Adrenal gland (tissue), 12 donors: Measurements from ENCODE around the gene IL1A. TPM values are rescaled to one million over a fixed set of nuclear protein-coding genes. Genes with fewer than 3 reads are reported as not detected.

Experiments used
- DNase-seq, 7 donors: peaks; one replicate each; pipeline ENCODE4 v3.0.0-alpha.2; 2019 to 2020
- H3K27ac ChIP-seq, 5 donors: fragments of 200-600 bp; sonication (generic) in 4 of 5; 1 replicate in 3 of 5; 2 replicates in 2 of 5; pipeline versions ENCODE4 v1.5.1 to v1.8.0; 2016 to 2020; ENCODE audit warnings: mild to moderate bottlenecking in 1 of 5
- H3K27me3 ChIP-seq: fragments of 200-600 bp; 2 replicates; pipeline ENCODE4 v1.8.0; 2021
- H3K36me3 ChIP-seq, 2 donors: fragments of 200-600 bp; replicated peaks in 1 of 2; 1 replicate in 1 of 2; 2 replicates in 1 of 2; pipeline versions ENCODE4 v1.5.1 to v1.8.0; 2018 to 2022
- H3K4me1 ChIP-seq, 2 donors: fragments of 200-600 bp; replicated peaks in 1 of 2; 1 replicate in 1 of 2; 2 replicates in 1 of 2; pipeline versions ENCODE4 v1.5.1 to v1.8.0; 2018 to 2021
- H3K4me3 ChIP-seq, 4 donors: fragments of 200-600 bp; sonication (generic) in 3 of 4; one replicate each; pipeline ENCODE4 v1.5.1; 2016 to 2018
- H3K9me3 ChIP-seq, 3 donors: fragments of 200-600 bp; sonication (generic) in 1 of 3; replicated peaks in 1 of 3; 1 replicate in 2 of 3; 2 replicates in 1 of 3; pipeline versions ENCODE4 v1.5.1 to v1.8.0; 2016 to 2021
- CTCF ChIP-seq, 6 experiments: fragments of 450-650 bp in 4 of 6; fragments of 200-600 bp in 2 of 6; sonication (generic) in 1 of 6; IDR thresholded peaks; 1 replicate in 5 of 6; 2 replicates in 1 of 6; pipeline versions ENCODE4 v1.5.1 to v1.8.0; 2016 to 2021; ENCODE audit warnings: antibody characterized with exemption in 6 of 6, mild to moderate bottlenecking in 2 of 6, moderate library complexity in 1 of 6
- POLR2A ChIP-seq, 2 donors: fragments of 450-650 bp; IDR thresholded peaks; one replicate each; pipeline ENCODE4 v1.6.1; 2017; ENCODE audit warnings: antibody characterized with exemption in 2 of 2, mild to moderate bottlenecking in 2 of 2, moderate library complexity in 1 of 2
- WGBS, 4 donors: extraction: QIAGEN DNeasy Blood & Tissue Kit in 2 of 4; methylation state at CpG; one replicate each; pipeline versions ENCODE4 v1.1.5 to v1.1.7; 2013 to 2017; 5-methylcytosine and 5-hydroxymethylcytosine counted together
- intact Hi-C, 2 donors: fragments of 100-400 bp; cut with DNase I; formaldehyde crosslinking; loops; one replicate each; pipeline versions ENCODE4 v1.14.1 to v1.15.0; 2022 to 2023
- polyA plus RNA-seq, 3 donors: library from polyadenylated mRNA; stranded (reverse); fragments of 200-250 nt in 2 of 3; fragments of 350-450 nt in 1 of 3; fragmentation: Illumina TruSeq in 1 of 3; extraction: RNeasy Lipid Tissue Mini Kit (QIAGEN cat#74804) in 1 of 3; gene quantifications; one replicate each; pipeline ENCODE4 v1.2.3, GENCODE V29; 2013 to 2014
- total RNA-seq, 9 donors: library from RNA; depleted of rRNA in 4 of 9; stranded (reverse); fragments of >200 nt in 4 of 9; fragments of 120-200 nt in 1 of 9; fragmentation: NEBNext Ultra II Directional in 1 of 9; extraction: Animal tissue kit (Norgen Biotek cat#: 25700) in 1 of 9; gene quantifications; one replicate each; pipeline versions ENCODE4 v1.1.0 to v1.2.4, GENCODE V29; 2013 to 2023
- donor health status: healthy with polysubstance abuse.
- donor health status: Bipolar disorder and iron deficiency.
- donor health status: DM: yes; HTN: yes; CAD: no.
- donor health status: DM: no; HTN: no; CAD: no.
- donor health status: DM: no; HTN: no; CAD: no.
- donor health status: DM: yes; HTN: yes; CAD: no.

Gene IL1A
- total and polyA plus RNA-seq, 12 donors, result 0.07 to 0.67 (median 0.18) TPM; not detected in 9

DNA sequence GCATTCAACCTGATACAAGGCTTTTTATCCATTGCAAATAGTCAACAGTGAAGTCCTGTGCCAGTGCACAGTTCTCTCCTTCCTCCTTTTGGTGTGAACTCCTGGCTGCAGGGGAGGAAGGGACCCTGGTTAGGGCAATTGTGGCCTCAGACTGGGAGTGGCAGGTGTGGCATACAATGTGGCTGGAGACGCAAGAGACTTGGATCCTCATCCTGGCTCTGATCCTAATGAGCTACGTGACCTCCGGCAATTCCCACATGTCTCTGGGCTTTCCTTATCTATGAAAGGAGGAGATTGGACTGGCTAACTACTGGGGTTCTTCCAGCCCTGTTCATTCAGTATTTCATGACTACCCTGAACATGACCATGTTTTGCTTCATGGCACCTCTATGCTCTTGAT, 10.5 kb upstream of the IL1A start:
- TF ChIP-seq CTCF (IDR thresholded peaks at IDR 0.05), result no peak
- TF ChIP-seq POLR2A (IDR thresholded peaks at IDR 0.05), result no peak
- no peak overlapping the region for H3K4me3 ChIP-seq
- no peaks in the 10 kb centered on the region for H3K9me3 ChIP-seq
- peaks cover 0 to 15% of the 10 kb centered on the region in 2 donors for H3K4me1 ChIP-seq
- intact Hi-C loops, result no loop called here
- no peak overlapping the region for H3K27ac ChIP-seq
- DNase-seq, result peak in 1 of 7 donors; percentile 8
- WGBS, 4 donors, result 41 to 71% (median 61%) methylated on average over 3 of the region's 3 CpGs
- no peaks in the 10 kb centered on the region for H3K27me3 ChIP-seq
- H3K36me3 ChIP-seq, result no peaks in the 10 kb centered on the region

- H3K4me1 ChIP-seq, result peaks cover 0 to 15% of the 10 kb centered on the region in 2 donors
- TF ChIP-seq CTCF (IDR thresholded peaks at IDR 0.05), result no peak
- no peak for TF ChIP-seq POLR2A (IDR thresholded peaks at IDR 0.05)
- no peaks in the 10 kb centered on the region for H3K36me3 ChIP-seq
- no peaks in the 10 kb centered on the region for H3K9me3 ChIP-seq
- 26 to 44% (median 33%) methylated on average over 5 of the region's 5 CpGs for WGBS, 4 donors
- no peaks in the 10 kb centered on the region for H3K27me3 ChIP-seq
- peak overlapping the region in 3 of 5 donors; percentile 5 to 65 (median 7) for H3K27ac ChIP-seq
- intact Hi-C loops, result no loop called here
- no peak overlapping the region for H3K4me3 ChIP-seq
- peak; percentile 24 to 86 (median 73) for DNase-seq
These were observed 9.9 kb upstream of the IL1A start for GRCh38 chr2:112794131-112794733.

- intact Hi-C loops, result no loop called here
- DNase-seq, result no peak
- H3K27me3 ChIP-seq, result no peaks in the 10 kb centered on the region
- H3K27ac ChIP-seq, result peak overlapping the region in 3 of 5 donors; percentile 5 to 49 (median 7)
- H3K4me3 ChIP-seq, result no peak overlapping the region
- no peak for TF ChIP-seq POLR2A (IDR thresholded peaks at IDR 0.05)
- no peak for TF ChIP-seq CTCF (IDR thresholded peaks at IDR 0.05)
- peaks cover 0 to 15% of the 10 kb centered on the region in 2 donors for H3K4me1 ChIP-seq
- no peaks in the 10 kb centered on the region for H3K9me3 ChIP-seq
- H3K36me3 ChIP-seq, result no peaks in the 10 kb centered on the region
- 30 to 38% (median 32%) methylated on average over 3 of the region's 3 CpGs for WGBS, 4 donors
These were observed 9.2 kb upstream of the IL1A start for GRCh38 chr2:112793449-112793978.

- H3K9me3 ChIP-seq, result no peaks in the 10 kb centered on the region
- no peak for TF ChIP-seq CTCF (IDR thresholded peaks at IDR 0.05)
- no peak for TF ChIP-seq POLR2A (IDR thresholded peaks at IDR 0.05)
- no peak overlapping the region for H3K27ac ChIP-seq
- H3K36me3 ChIP-seq, result no peaks in the 10 kb centered on the region
- no peak for DNase-seq
- peaks cover 0 to 15% of the 10 kb centered on the region in 2 donors for H3K4me1 ChIP-seq
- H3K27me3 ChIP-seq, result no peaks in the 10 kb centered on the region
- WGBS, 4 donors, result 79 to 87% (median 86%) methylated on average over 5 of the region's 5 CpGs
- no peak overlapping the region for H3K4me3 ChIP-seq
- intact Hi-C loops, result no loop called here
These were observed 8.1 kb upstream of the IL1A start for GRCh38 chr2:112792419-112792818.
